ENCODE results near the gene SPECC1L.

Gene SPECC1L

DNA sequence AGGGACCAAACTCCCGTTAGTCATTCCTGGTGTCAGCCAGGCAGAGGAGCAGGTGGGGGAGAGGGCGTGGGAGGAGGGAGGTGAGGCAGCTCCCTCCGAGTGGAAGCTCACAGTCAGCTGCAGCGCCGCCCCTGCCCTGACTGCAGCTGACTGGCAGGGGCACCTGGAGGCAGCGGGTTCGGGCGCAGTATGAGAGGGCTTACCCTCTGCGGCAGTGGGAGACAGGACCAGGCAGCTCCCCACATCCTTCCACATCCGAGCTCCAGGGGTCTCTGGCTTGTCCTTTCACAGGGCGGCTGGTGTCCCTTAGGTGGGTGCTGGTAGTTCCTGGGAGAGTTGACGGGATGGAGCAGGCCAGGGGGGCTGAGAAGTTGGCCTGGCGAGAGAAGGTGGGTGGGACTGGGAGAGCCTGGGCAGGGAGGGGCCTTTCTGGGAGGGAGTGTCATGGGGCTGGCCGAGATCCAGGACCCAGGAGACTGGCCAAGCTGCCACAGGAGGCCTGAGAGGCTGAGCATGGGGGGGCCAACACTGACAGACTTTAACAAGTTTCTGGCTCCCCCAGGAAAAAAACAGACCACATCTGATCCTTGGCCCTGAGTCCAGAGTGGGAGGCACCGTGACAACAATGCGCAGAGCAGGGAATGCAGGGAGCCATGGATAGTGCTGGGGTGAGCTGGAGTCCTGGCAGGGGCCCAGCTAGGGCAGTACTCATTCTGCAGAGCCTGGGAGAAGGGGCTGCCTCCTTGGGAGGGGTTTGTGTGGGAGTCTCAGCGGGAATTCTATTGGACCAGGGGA lies 161.6 kb downstream of the SPECC1L start:
- Mint-ChIP-seq H3K36me3 (no peaks in the 10 kb centered on the region), H3K27me3 (no peaks in the 10 kb centered on the region), H3K9me3 (no peaks in the 10 kb centered on the region), H3K27ac (peak overlapping the region; percentile 92), H3K4me1 (peaks cover 97% of the 10 kb centered on the region), H3K4me3 (peak overlapping the region; percentile 16)
- ATAC-seq = no peak

DNA sequence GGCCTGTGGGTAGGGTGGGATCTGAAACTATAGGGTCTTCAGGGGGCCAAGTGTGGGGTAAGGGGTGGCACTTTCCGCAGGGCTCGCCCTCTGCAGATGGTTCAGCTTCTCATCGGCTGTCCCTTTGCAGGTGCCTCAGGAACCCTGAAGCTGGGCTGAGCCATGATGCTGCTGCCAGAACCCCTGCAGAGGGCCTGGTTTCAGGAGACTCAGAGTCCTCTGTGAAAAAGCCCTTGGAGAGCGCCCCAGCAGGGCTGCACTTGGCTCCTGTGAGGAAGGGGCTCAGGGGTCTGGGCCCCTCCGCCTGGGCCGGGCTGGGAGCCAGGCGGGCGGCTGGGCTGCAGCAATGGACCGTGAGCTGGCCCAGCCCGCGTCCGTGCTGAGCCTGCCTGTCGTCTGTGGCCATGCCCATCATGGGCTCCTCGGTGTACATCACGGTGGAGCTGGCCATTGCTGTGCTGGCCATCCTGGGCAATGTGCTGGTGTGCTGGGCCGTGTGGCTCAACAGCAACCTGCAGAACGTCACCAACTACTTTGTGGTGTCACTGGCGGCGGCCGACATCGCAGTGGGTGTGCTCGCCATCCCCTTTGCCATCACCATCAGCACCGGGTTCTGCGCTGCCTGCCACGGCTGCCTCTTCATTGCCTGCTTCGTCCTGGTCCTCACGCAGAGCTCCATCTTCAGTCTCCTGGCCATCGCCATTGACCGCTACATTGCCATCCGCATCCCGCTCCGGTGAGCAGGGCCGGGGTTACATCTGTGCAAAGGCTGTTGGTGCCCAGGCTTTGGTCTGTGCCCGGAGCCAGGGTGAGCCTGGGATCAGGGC lies 162.6 kb downstream of the SPECC1L start:
- H3K27me3 Mint-ChIP-seq = no peaks in the 10 kb centered on the region
- peaks cover 97% of the 10 kb centered on the region for H3K4me1 Mint-ChIP-seq
- no peaks in the 10 kb centered on the region for H3K9me3 Mint-ChIP-seq
- no peak for ATAC-seq
- no peaks in the 10 kb centered on the region for H3K36me3 Mint-ChIP-seq
- peak overlapping the region; percentile 92 for H3K27ac Mint-ChIP-seq
- H3K4me3 Mint-ChIP-seq = peak overlapping the region; percentile 38

DNA sequence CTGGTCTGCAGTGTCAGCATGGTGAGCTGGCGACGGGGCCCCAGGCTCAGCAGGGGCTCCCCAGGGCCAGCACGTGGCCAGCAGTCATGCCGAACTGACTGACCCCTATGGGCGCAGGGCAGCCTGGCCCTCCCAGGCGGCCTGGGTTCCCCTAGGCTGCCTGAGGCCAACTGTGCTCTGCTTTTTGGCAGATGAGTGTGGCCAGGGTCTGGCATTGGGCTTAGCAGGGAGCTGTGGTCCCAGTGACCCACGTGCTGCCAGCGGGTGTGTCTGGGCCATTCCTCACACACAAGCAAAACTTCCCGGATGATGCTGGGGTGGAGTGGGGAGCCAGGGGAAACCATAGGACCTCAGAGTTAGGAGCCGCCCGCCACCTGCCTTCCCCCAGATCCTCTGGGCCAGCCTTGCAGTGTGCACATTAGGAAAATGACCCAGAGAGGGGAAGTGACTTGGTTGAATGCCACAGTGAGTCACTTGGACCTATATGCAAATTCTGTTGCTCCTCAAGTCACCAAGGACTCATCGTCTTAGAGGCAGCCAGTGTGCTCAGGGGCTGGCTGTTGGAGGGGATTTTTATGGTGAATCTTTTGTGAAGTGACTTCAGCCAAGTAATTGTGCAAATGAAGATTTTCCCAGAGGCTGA lies 163.3 kb downstream of the SPECC1L start:
- no peaks in the 10 kb centered on the region for H3K27me3 Mint-ChIP-seq
- H3K4me3 Mint-ChIP-seq = peak overlapping the region; percentile 38
- H3K36me3 Mint-ChIP-seq = no peaks in the 10 kb centered on the region
- peaks cover 96% of the 10 kb centered on the region for H3K4me1 Mint-ChIP-seq
- no peaks in the 10 kb centered on the region for H3K9me3 Mint-ChIP-seq
- peak overlapping the region; percentile 92 for H3K27ac Mint-ChIP-seq
- peak; percentile 90 for ATAC-seq

GRCh38 chr22:24434471-24435322 lies 164.1 kb downstream of the SPECC1L start:
- Mint-ChIP-seq H3K36me3 (no peaks in the 10 kb centered on the region), H3K4me1 (peaks cover 96% of the 10 kb centered on the region), H3K27me3 (no peaks in the 10 kb centered on the region), H3K4me3 (peak overlapping the region; percentile 38), H3K27ac (peak overlapping the region; percentile 92), H3K9me3 (no peaks in the 10 kb centered on the region)
- peak; percentile 91 for ATAC-seq

DNA sequence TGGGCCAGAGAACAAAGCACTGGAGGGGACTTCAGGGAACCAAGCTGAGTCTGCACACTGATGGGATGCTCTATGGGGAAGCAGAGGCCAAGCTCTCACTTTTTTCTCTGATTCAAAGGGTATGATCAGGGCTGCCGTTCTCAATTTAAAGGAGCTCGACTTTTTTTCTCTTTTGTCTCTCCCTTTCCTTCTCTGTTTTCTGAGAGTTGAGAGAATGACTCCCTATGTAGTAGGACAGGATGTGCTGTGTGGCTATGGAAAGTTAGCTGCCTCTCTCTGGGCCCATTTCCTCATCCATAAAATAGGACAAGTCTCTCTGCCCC lies 164.7 kb downstream of the SPECC1L start:
- Mint-ChIP-seq H3K27me3 (no peaks in the 10 kb centered on the region), H3K4me1 (peaks cover 90% of the 10 kb centered on the region), H3K9me3 (no peaks in the 10 kb centered on the region), H3K27ac (peak overlapping the region; percentile 92), H3K4me3 (peak overlapping the region; percentile 38), H3K36me3 (peaks cover under 1% of the 10 kb centered on the region)
- no peak for ATAC-seq

GRCh38 chr22:24435861-24436371 lies 165.3 kb downstream of the SPECC1L start:
- no peak for ATAC-seq
- H3K27me3 Mint-ChIP-seq = no peaks in the 10 kb centered on the region
- peaks cover 6% of the 10 kb centered on the region for H3K36me3 Mint-ChIP-seq
- no peak overlapping the region for H3K4me3 Mint-ChIP-seq
- peaks cover 90% of the 10 kb centered on the region for H3K4me1 Mint-ChIP-seq
- no peaks in the 10 kb centered on the region for H3K9me3 Mint-ChIP-seq
- peak overlapping the region; percentile 92 for H3K27ac Mint-ChIP-seq

DNA sequence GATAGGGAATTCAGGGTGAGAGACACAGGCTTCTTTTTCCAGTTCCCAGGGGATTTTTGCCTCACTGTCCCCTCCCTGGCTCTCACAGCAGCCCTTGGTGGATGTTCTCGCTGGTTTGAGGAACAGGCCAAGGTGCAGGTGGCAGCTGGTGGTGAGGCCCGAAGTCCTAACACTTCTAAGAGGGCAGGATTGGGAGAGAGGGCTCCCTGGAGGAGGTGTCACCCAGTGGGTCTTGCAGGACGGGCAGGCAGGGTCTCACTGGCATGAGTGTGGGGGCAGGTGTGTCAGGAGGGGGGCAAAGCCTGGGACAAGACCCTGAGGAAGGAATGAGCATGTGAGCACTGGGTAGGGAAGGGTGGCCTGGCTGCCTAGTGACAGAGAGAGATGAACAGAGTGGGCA lies 165.9 kb downstream of the SPECC1L start:
- peaks cover 13% of the 10 kb centered on the region for H3K36me3 Mint-ChIP-seq
- ATAC-seq = no peak
- peaks cover 87% of the 10 kb centered on the region for H3K4me1 Mint-ChIP-seq
- H3K27ac Mint-ChIP-seq = peak overlapping the region; percentile 92
- H3K9me3 Mint-ChIP-seq = no peaks in the 10 kb centered on the region
- H3K4me3 Mint-ChIP-seq = peak overlapping the region; percentile 42
- no peaks in the 10 kb centered on the region for H3K27me3 Mint-ChIP-seq

DNA sequence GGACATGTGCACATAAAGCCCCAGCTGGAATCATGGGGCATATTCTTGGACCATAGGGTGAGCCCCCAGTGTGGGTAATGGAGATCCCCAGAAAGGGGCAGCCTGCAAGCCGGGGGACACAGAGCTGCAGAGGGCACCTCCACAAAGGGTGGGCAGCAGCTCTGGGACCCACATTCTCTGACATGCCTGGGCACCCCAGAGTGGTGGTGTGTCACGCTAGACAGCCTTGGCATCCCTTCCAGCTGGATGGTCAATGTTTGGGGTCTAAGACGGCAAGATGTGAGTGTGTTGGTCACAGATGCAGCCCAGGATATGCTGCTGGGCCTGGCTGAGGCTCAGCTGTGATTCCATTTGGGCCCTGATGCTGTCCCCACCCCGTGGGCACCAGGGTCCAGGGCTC lies 166.5 kb downstream of the SPECC1L start:
- H3K4me1 Mint-ChIP-seq = peaks cover 82% of the 10 kb centered on the region
- no peaks in the 10 kb centered on the region for H3K27me3 Mint-ChIP-seq
- no peak overlapping the region for H3K4me3 Mint-ChIP-seq
- no peaks in the 10 kb centered on the region for H3K9me3 Mint-ChIP-seq
- ATAC-seq = no peak
- H3K36me3 Mint-ChIP-seq = peaks cover 17% of the 10 kb centered on the region
- peak overlapping the region; percentile 92 for H3K27ac Mint-ChIP-seq

GRCh38 chr22:24437741-24438328 lies 167.2 kb downstream of the SPECC1L start:
- peak; percentile 67 for ATAC-seq

GRCh38 chr22:24440270-24440717 lies 169.7 kb downstream of the SPECC1L start:
- peak overlapping the region; percentile 54 for H3K27ac Mint-ChIP-seq
- no peak overlapping the region for H3K4me3 Mint-ChIP-seq
- no peaks in the 10 kb centered on the region for H3K27me3 Mint-ChIP-seq
- peaks cover 32% of the 10 kb centered on the region for H3K36me3 Mint-ChIP-seq
- H3K9me3 Mint-ChIP-seq = no peaks in the 10 kb centered on the region
- H3K4me1 Mint-ChIP-seq = peaks cover 68% of the 10 kb centered on the region
- no peak for ATAC-seq

More at GRCh38 chr22:24437741-24438328, 167.2 kb downstream of the SPECC1L start:
- Mint-ChIP-seq H3K27ac (peak overlapping the region; percentile 92), H3K27me3 (no peaks in the 10 kb centered on the region), H3K4me1 (peaks cover 74% of the 10 kb centered on the region), H3K36me3 (peaks cover 24% of the 10 kb centered on the region), H3K9me3 (no peaks in the 10 kb centered on the region), H3K4me3 (peak overlapping the region; percentile 18)

- peak overlapping the region; percentile 54 for H3K27ac Mint-ChIP-seq
- H3K4me1 Mint-ChIP-seq = peaks cover 67% of the 10 kb centered on the region
- no peaks in the 10 kb centered on the region for H3K27me3 Mint-ChIP-seq
- H3K36me3 Mint-ChIP-seq = peaks cover 32% of the 10 kb centered on the region
- H3K9me3 Mint-ChIP-seq = no peaks in the 10 kb centered on the region
- no peak for ATAC-seq
- no peak overlapping the region for H3K4me3 Mint-ChIP-seq
These were observed 170.2 kb downstream of the SPECC1L start for GRCh38 chr22:24440718-24441405.

- no peaks in the 10 kb centered on the region for H3K9me3 Mint-ChIP-seq
- H3K4me3 Mint-ChIP-seq = no peak overlapping the region
- no peaks in the 10 kb centered on the region for H3K27me3 Mint-ChIP-seq
- no peak for ATAC-seq
- peaks cover 58% of the 10 kb centered on the region for H3K4me1 Mint-ChIP-seq
- peaks cover 32% of the 10 kb centered on the region for H3K36me3 Mint-ChIP-seq
- peak overlapping the region; percentile 54 for H3K27ac Mint-ChIP-seq
These were observed 171.0 kb downstream of the SPECC1L start for GRCh38 chr22:24441406-24442351.

- H3K36me3 Mint-ChIP-seq = peaks cover 32% of the 10 kb centered on the region
- H3K4me1 Mint-ChIP-seq = peaks cover 57% of the 10 kb centered on the region
- no peak overlapping the region for H3K4me3 Mint-ChIP-seq
- no peak overlapping the region for H3K27ac Mint-ChIP-seq
- no peaks in the 10 kb centered on the region for H3K27me3 Mint-ChIP-seq
- no peak for ATAC-seq
- no peaks in the 10 kb centered on the region for H3K9me3 Mint-ChIP-seq
These were observed 171.7 kb downstream of the SPECC1L start for GRCh38 chr22:24442352-24442744.

Data from stimulated activated memory B cell treated with anti-CD40 and anti-IgM and Interleukin-4, amounts not matched to agents 10 μg/mL and 1 μg/mL and 100 μg/mL, for 72 hours (primary cell).